Liver (tissue), 9 donors: Measurements from ENCODE around the gene PLCB3. TPM values are rescaled to one million over a fixed set of nuclear protein-coding genes. Genes with fewer than 3 reads are reported as not detected.

Source experiments
- DNase-seq: peaks from one replicate; pipeline ENCODE4 v3.0.0-alpha.2; 2017; ENCODE audit warnings: low spot score
- H3K27ac ChIP-seq, 2 donors: one replicate each; pipeline ENCODE4 v1.7.0; 2013; ENCODE audit warnings: inconsistent platforms in 2 of 2, low read length in 2 of 2, control low read depth in 1 of 2, low read depth in 1 of 2, mild to moderate bottlenecking in 1 of 2
- H3K27me3 ChIP-seq, 4 donors: one replicate each; pipeline versions ENCODE4 v1.6.1 to v1.7.0; 2013; ENCODE audit warnings: low read length in 3 of 4, inconsistent platforms in 1 of 4, mild to moderate bottlenecking in 1 of 4, moderate library complexity in 1 of 4; ENCODE audit not compliant: control insufficient read depth in 4 of 4, insufficient read depth in 4 of 4
- H3K36me3 ChIP-seq, 4 donors: one replicate each; pipeline versions ENCODE4 v1.6.1 to v1.7.0; 2013; ENCODE audit warnings: low read length in 3 of 4, mild to moderate bottlenecking in 3 of 4, low read depth in 1 of 4, moderate library complexity in 1 of 4; ENCODE audit not compliant: control insufficient read depth in 4 of 4, insufficient read depth in 3 of 4
- H3K4me1 ChIP-seq, 4 donors: one replicate each; pipeline versions ENCODE4 v1.6.1 to v1.7.0; 2013; ENCODE audit warnings: low read length in 3 of 4, mild to moderate bottlenecking in 3 of 4, moderate library complexity in 1 of 4; ENCODE audit not compliant: control insufficient read depth in 4 of 4, insufficient read depth in 4 of 4
- H3K4me3 ChIP-seq, 3 donors: one replicate each; pipeline versions ENCODE4 v1.6.1 to v1.7.0; 2013; ENCODE audit warnings: low read length in 3 of 3, control low read depth in 1 of 3, low read depth in 1 of 3, mild to moderate bottlenecking in 1 of 3
- H3K9ac ChIP-seq, 2 donors: one replicate each; pipeline ENCODE4 v1.7.0; 2013; ENCODE audit warnings: low read length in 2 of 2, mild to moderate bottlenecking in 2 of 2, moderate library complexity in 2 of 2, control low read depth in 1 of 2, low read depth in 1 of 2
- H3K9me3 ChIP-seq, 4 donors: one replicate each; pipeline versions ENCODE4 v1.6.1 to v1.7.0; 2013; ENCODE audit warnings: low read length in 3 of 4; ENCODE audit not compliant: control insufficient read depth in 4 of 4
- EGR1 ChIP-seq, 2 donors: IDR thresholded peaks; 2 replicates each; pipeline ENCODE4 v1.6.1; 2016 to 2018; ENCODE audit warnings: antibody characterized with exemption in 2 of 2, low read depth in 2 of 2
- FOXA1 ChIP-seq: IDR thresholded peaks from 2 replicates; pipeline ENCODE4 v1.6.1; 2016; ENCODE audit warnings: antibody characterized with exemption
- FOXA2 ChIP-seq: IDR thresholded peaks from 2 replicates; pipeline ENCODE4 v1.6.1; 2016; ENCODE audit warnings: antibody characterized with exemption
- GABPA ChIP-seq, 2 donors: IDR thresholded peaks in 1 of 2; conservative IDR thresholded peaks in 1 of 2; 2 replicates each; pipeline ENCODE4 v1.6.1; 2016; ENCODE audit warnings: antibody characterized with exemption in 2 of 2, mild to moderate bottlenecking in 1 of 2, moderate library complexity in 1 of 2
- HNF4A ChIP-seq, 2 donors: conservative IDR thresholded peaks; 2 replicates each; pipeline ENCODE4 v1.6.1; 2016; ENCODE audit warnings: antibody characterized with exemption in 2 of 2, mild to moderate bottlenecking in 2 of 2
- HNF4G ChIP-seq: IDR thresholded peaks from 2 replicates; pipeline ENCODE4 v1.6.1; 2016; ENCODE audit warnings: antibody characterized with exemption
- JUND ChIP-seq, 2 donors: IDR thresholded peaks; 2 replicates each; pipeline ENCODE4 v1.6.1; 2016; ENCODE audit warnings: antibody characterized with exemption in 2 of 2
- NR2F2 ChIP-seq: IDR thresholded peaks from 2 replicates; pipeline ENCODE4 v1.6.1; 2016; ENCODE audit warnings: antibody characterized with exemption
- RAD21 ChIP-seq, 2 donors: IDR thresholded peaks; 2 replicates each; pipeline ENCODE4 v1.6.1; 2016; ENCODE audit warnings: antibody characterized with exemption in 2 of 2, mild to moderate bottlenecking in 2 of 2
- RXRA ChIP-seq, 2 donors: IDR thresholded peaks; 2 replicates each; pipeline ENCODE4 v1.6.1; 2017 to 2018; ENCODE audit warnings: antibody characterized with exemption in 2 of 2, mild to moderate bottlenecking in 1 of 2
- TAF1 ChIP-seq: conservative IDR thresholded peaks from 2 replicates; pipeline ENCODE4 v1.6.1; 2016; ENCODE audit warnings: antibody characterized with exemption, mild to moderate bottlenecking
- YY1 ChIP-seq: IDR thresholded peaks from 2 replicates; pipeline ENCODE4 v1.6.1; 2016; ENCODE audit warnings: antibody characterized with exemption, mild to moderate bottlenecking
- WGBS: extraction: QIAGEN DNeasy Blood & Tissue Kit; methylation state at CpG from one replicate; pipeline ENCODE4 v1.1.7; 2013; 5-methylcytosine and 5-hydroxymethylcytosine counted together
- polyA plus RNA-seq, 2 donors: library from polyadenylated mRNA; stranded (reverse) in 1 of 2; unstranded in 1 of 2; fragments of 200-250 nt in 1 of 2; fragments of >200 nt in 1 of 2; fragmentation: Nextera tagmentation in 1 of 2; extraction: Ambion mirVana in 1 of 2; gene quantifications; one replicate each; pipeline versions ENCODE4 v1.2.1 to v1.2.3, GENCODE V29; 2013 to 2015
- total RNA-seq, 2 donors: library from RNA; depleted of rRNA; stranded (reverse); fragments of >200 nt; gene quantifications; one replicate each; pipeline ENCODE4 v1.2.3, GENCODE V29; 2014
- TF ChIP-seq, protein P1 (sequence below): IDR thresholded peaks from 2 replicates; pipeline ENCODE4 v1.6.1; 2016; ENCODE audit warnings: antibody characterized with exemption
- TF ChIP-seq, protein P2 (sequence below): fragments of 150-350 bp; IDR thresholded peaks from 2 replicates; pipeline ENCODE4 v1.5.1; 2017; ENCODE audit warnings: improper control_type of control experiment, low read depth, low read length; ENCODE audit not compliant: missing input control
- TF ChIP-seq, protein P3 (sequence below): IDR thresholded peaks from 2 replicates; pipeline ENCODE4 v1.6.1; 2016; ENCODE audit warnings: antibody characterized with exemption
- TF ChIP-seq, protein P4 (sequence below): IDR thresholded peaks from 2 replicates; pipeline ENCODE4 v1.6.1; 2016; ENCODE audit warnings: antibody characterized with exemption
- TF ChIP-seq, protein P5 (sequence below): IDR thresholded peaks from 2 replicates; pipeline ENCODE4 v1.6.1; 2016; ENCODE audit warnings: antibody characterized with exemption, mild to moderate bottlenecking
- donor health status: healthy.
- donor health status: healthy.
- donor health status: healthy.
- donor health status: healthy.
- donor health status: healthy.

Gene PLCB3
- total and polyA plus RNA-seq, 4 donors, result 0.79 to 8.5 (median 5.4) TPM

DNA sequence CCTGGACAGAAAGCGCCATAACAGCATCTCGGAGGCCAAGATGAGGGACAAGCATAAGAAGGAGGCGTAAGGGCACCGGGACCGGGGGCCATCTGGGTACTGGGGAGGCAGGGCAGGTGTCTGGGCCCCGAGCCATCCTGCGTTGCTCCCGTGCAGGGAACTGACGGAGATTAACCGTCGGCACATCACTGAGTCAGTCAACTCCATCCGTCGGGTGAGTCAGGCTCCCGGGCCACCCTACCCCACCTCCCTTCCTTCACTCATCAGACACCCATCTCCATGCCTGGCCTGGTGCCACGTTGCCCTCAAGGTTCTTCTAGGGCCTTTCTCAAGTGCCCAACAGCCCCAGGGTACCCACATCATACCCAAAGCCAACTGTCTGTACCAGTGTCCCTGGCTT, 15.0 kb downstream of the PLCB3 start:
- H3K27me3 ChIP-seq, result no peaks in the 10 kb centered on the region
- no peak overlapping the region for H3K27ac ChIP-seq
- H3K9ac ChIP-seq, result no peak overlapping the region
- DNase-seq, result no peak
- H3K4me1 ChIP-seq, result peaks cover 5 to 17% (median 14%) of the 10 kb centered on the region in 4 donors
- WGBS, result 97% methylated on average over 15 of the region's 15 CpGs
- H3K9me3 ChIP-seq, result no peaks in the 10 kb centered on the region
- H3K4me3 ChIP-seq, result no peak overlapping the region
- peaks cover 0 to 9% (median 3%) of the 10 kb centered on the region in 4 donors for H3K36me3 ChIP-seq
- TF ChIP-seq GABPA (IDR thresholded peaks at IDR 0.05 in 1 of 2, conservative IDR thresholded peaks at IDR 0.05 in 1 of 2) (no peak), FOXA1 (no peak), TAF1 (no peak)
- TF ChIP-seq, protein P1, sequence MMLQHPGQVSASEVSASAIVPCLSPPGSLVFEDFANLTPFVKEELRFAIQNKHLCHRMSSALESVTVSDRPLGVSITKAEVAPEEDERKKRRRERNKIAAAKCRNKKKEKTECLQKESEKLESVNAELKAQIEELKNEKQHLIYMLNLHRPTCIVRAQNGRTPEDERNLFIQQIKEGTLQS, result no peak
- TF ChIP-seq, protein P2, sequence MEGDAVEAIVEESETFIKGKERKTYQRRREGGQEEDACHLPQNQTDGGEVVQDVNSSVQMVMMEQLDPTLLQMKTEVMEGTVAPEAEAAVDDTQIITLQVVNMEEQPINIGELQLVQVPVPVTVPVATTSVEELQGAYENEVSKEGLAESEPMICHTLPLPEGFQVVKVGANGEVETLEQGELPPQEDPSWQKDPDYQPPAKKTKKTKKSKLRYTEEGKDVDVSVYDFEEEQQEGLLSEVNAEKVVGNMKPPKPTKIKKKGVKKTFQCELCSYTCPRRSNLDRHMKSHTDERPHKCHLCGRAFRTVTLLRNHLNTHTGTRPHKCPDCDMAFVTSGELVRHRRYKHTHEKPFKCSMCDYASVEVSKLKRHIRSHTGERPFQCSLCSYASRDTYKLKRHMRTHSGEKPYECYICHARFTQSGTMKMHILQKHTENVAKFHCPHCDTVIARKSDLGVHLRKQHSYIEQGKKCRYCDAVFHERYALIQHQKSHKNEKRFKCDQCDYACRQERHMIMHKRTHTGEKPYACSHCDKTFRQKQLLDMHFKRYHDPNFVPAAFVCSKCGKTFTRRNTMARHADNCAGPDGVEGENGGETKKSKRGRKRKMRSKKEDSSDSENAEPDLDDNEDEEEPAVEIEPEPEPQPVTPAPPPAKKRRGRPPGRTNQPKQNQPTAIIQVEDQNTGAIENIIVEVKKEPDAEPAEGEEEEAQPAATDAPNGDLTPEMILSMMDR, result no peak

DNA sequence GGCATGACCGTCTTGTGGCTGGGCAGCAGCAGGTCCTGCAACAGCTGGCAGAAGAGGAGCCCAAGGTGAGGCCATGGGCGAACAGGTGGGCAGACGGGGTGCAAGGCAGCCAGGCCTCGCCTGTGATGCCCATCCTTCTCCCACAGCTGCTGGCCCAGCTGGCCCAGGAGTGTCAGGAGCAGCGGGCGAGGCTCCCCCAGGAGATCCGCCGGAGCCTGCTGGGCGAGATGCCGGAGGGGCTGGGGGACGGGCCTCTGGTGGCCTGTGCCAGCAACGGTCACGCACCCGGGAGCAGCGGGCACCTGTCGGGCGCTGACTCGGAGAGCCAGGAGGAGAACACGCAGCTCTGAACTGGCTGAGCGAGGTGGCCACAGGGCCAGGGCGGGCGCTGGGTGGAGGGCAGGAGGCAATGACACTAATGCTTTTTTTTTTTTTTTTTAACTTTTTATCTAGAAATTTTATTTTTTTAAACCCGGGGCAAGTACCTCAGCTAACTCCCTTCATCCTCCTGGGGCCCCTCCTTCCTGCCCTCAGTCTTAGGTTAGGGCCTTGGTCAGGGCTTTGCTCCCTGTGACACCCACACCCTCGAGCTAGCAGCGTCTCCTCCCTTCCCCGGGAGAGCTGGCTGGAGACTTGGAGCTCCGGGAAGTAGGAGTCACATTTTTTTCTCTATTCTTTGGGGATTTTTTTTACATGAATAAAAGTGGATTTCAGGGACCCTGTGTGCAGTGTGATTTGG, 16.0 kb downstream of the PLCB3 start:
- WGBS, result 80% methylated on average over 27 of the region's 27 CpGs
- no peak for DNase-seq
- TF ChIP-seq HNF4A (conservative IDR thresholded peaks at IDR 0.05) (no peak), EGR1 (IDR thresholded peaks at IDR 0.05; ENCODE audit: low read depth in 2 of 2) (no peak), FOXA1 (no peak), YY1 (no peak), RAD21 (IDR thresholded peaks at IDR 0.05) (no peak), FOXA2 (no peak), GABPA (IDR thresholded peaks at IDR 0.05 in 1 of 2, conservative IDR thresholded peaks at IDR 0.05 in 1 of 2) (no peak), RXRA (IDR thresholded peaks at IDR 0.05) (no peak), NR2F2 (no peak), HNF4G (no peak), JUND (IDR thresholded peaks at IDR 0.05) (no peak)
- TF ChIP-seq, protein P3, sequence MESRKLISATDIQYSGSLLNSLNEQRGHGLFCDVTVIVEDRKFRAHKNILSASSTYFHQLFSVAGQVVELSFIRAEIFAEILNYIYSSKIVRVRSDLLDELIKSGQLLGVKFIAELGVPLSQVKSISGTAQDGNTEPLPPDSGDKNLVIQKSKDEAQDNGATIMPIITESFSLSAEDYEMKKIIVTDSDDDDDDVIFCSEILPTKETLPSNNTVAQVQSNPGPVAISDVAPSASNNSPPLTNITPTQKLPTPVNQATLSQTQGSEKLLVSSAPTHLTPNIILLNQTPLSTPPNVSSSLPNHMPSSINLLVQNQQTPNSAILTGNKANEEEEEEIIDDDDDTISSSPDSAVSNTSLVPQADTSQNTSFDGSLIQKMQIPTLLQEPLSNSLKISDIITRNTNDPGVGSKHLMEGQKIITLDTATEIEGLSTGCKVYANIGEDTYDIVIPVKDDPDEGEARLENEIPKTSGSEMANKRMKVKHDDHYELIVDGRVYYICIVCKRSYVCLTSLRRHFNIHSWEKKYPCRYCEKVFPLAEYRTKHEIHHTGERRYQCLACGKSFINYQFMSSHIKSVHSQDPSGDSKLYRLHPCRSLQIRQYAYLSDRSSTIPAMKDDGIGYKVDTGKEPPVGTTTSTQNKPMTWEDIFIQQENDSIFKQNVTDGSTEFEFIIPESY, result no peak
- TF ChIP-seq, protein P1, result no peak
- TF ChIP-seq, protein P2, result no peak
- TF ChIP-seq, protein P4, sequence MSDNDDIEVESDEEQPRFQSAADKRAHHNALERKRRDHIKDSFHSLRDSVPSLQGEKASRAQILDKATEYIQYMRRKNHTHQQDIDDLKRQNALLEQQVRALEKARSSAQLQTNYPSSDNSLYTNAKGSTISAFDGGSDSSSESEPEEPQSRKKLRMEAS, result no peak
- TF ChIP-seq, protein P5, sequence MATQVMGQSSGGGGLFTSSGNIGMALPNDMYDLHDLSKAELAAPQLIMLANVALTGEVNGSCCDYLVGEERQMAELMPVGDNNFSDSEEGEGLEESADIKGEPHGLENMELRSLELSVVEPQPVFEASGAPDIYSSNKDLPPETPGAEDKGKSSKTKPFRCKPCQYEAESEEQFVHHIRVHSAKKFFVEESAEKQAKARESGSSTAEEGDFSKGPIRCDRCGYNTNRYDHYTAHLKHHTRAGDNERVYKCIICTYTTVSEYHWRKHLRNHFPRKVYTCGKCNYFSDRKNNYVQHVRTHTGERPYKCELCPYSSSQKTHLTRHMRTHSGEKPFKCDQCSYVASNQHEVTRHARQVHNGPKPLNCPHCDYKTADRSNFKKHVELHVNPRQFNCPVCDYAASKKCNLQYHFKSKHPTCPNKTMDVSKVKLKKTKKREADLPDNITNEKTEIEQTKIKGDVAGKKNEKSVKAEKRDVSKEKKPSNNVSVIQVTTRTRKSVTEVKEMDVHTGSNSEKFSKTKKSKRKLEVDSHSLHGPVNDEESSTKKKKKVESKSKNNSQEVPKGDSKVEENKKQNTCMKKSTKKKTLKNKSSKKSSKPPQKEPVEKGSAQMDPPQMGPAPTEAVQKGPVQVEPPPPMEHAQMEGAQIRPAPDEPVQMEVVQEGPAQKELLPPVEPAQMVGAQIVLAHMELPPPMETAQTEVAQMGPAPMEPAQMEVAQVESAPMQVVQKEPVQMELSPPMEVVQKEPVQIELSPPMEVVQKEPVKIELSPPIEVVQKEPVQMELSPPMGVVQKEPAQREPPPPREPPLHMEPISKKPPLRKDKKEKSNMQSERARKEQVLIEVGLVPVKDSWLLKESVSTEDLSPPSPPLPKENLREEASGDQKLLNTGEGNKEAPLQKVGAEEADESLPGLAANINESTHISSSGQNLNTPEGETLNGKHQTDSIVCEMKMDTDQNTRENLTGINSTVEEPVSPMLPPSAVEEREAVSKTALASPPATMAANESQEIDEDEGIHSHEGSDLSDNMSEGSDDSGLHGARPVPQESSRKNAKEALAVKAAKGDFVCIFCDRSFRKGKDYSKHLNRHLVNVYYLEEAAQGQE, result no peak
- Histone ChIP-seq H3K27ac (peak overlapping the region; percentile 98), H3K9me3 (no peaks in the 10 kb centered on the region), H3K9ac (no peak overlapping the region), H3K36me3 (peaks cover 0 to 9% (median 2%) of the 10 kb centered on the region in 4 donors), H3K4me3 (no peak overlapping the region), H3K4me1 (peaks cover 5 to 27% (median 20%) of the 10 kb centered on the region in 4 donors), H3K27me3 (no peaks in the 10 kb centered on the region)
